ENCODE results near the gene DAB1. TPM values are rescaled to one million over a fixed set of nuclear protein-coding genes. Genes with fewer than 3 reads are reported as not detected.

DAB1 gene
- total and polyA plus RNA-seq, 12 donors = 0.04 to 2.1 (median 0.59) TPM; not detected in 2

- Histone ChIP-seq H3K4me1 (replicated peaks in 1 of 2) (no peaks in the 10 kb centered on the region), H3K36me3 (replicated peaks in 1 of 2) (no peaks in the 10 kb centered on the region), H3K27ac (no peak overlapping the region), H3K27me3 (no peaks in the 10 kb centered on the region), H3K4me3 (no peak overlapping the region), H3K9me3 (replicated peaks in 1 of 3) (no peaks in the 10 kb centered on the region)
- TF ChIP-seq POLR2A (IDR thresholded peaks at IDR 0.05) = no peak
- TF ChIP-seq, protein P1, sequence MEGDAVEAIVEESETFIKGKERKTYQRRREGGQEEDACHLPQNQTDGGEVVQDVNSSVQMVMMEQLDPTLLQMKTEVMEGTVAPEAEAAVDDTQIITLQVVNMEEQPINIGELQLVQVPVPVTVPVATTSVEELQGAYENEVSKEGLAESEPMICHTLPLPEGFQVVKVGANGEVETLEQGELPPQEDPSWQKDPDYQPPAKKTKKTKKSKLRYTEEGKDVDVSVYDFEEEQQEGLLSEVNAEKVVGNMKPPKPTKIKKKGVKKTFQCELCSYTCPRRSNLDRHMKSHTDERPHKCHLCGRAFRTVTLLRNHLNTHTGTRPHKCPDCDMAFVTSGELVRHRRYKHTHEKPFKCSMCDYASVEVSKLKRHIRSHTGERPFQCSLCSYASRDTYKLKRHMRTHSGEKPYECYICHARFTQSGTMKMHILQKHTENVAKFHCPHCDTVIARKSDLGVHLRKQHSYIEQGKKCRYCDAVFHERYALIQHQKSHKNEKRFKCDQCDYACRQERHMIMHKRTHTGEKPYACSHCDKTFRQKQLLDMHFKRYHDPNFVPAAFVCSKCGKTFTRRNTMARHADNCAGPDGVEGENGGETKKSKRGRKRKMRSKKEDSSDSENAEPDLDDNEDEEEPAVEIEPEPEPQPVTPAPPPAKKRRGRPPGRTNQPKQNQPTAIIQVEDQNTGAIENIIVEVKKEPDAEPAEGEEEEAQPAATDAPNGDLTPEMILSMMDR (IDR thresholded peaks at IDR 0.05) = no peak
- 79 to 84% (median 79%) methylated on average over 2 to 3 of the region's 3 CpGs for WGBS, 4 donors
- peak in 1 of 7 donors; percentile 5 for DNase-seq
- intact Hi-C loops (cut with DNase I) = no loop called here
Measured at GRCh38 chr1:57067863-57068262, 356.0 kb downstream of the DAB1 start.

DNA sequence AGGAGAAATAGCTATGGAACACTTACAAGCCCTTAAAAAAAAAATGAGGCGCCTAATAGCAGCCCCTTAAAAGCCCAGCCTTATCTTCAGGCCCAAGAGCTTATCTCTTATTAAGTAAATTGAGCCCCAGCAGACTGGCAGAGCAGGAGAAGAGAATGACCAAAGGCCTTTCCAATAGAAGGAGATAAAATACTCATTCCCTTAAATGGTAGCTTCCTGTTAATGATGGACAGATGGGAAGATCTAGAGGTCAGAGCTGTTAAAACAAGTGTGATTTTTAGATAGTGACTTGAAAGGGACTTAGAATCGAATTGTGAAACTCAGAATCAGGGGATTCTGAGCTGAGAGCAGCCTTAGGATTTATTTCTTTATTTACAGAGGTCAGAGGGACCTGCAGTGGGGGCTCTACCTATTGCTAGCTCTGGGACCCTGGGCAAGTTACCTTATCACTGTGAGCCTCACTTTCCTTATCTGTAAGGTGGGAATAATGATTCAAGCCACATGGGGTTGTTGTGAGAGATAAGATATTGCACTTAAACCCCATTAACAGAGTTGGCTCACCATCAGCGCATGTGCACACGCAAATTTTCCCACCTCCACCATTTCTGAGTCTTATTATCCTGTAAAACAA is 356.8 kb downstream of the DAB1 start:
- Histone ChIP-seq H3K27me3 (no peaks in the 10 kb centered on the region), H3K27ac (no peak overlapping the region), H3K4me1 (replicated peaks in 1 of 2) (no peaks in the 10 kb centered on the region), H3K36me3 (replicated peaks in 1 of 2) (no peaks in the 10 kb centered on the region), H3K4me3 (no peak overlapping the region), H3K9me3 (replicated peaks in 1 of 3) (no peaks in the 10 kb centered on the region)
- TF ChIP-seq, protein P1 (IDR thresholded peaks at IDR 0.05) = no peak
- TF ChIP-seq POLR2A (IDR thresholded peaks at IDR 0.05) = no peak
- 66 to 78% (median 71%) methylated on average over 4 of the region's 4 CpGs for WGBS, 4 donors
- DNase-seq = no peak
- intact Hi-C loops (cut with DNase I) = no loop called here

- Histone ChIP-seq H3K27ac (no peak overlapping the region), H3K27me3 (no peaks in the 10 kb centered on the region), H3K4me1 (replicated peaks in 1 of 2) (no peaks in the 10 kb centered on the region), H3K9me3 (replicated peaks in 1 of 3) (no peaks in the 10 kb centered on the region), H3K36me3 (replicated peaks in 1 of 2) (no peaks in the 10 kb centered on the region), H3K4me3 (no peak overlapping the region)
- DNase-seq = no peak
- TF ChIP-seq, protein P1 (IDR thresholded peaks at IDR 0.05) = no peak
- no peak for TF ChIP-seq POLR2A (IDR thresholded peaks at IDR 0.05)
- intact Hi-C loops (cut with DNase I) = no loop called here
- 83 to 91% (median 89%) methylated on average over 3 of the region's 3 CpGs for WGBS, 4 donors
Measured at GRCh38 chr1:57065442-57065841, 358.4 kb downstream of the DAB1 start.

DNA sequence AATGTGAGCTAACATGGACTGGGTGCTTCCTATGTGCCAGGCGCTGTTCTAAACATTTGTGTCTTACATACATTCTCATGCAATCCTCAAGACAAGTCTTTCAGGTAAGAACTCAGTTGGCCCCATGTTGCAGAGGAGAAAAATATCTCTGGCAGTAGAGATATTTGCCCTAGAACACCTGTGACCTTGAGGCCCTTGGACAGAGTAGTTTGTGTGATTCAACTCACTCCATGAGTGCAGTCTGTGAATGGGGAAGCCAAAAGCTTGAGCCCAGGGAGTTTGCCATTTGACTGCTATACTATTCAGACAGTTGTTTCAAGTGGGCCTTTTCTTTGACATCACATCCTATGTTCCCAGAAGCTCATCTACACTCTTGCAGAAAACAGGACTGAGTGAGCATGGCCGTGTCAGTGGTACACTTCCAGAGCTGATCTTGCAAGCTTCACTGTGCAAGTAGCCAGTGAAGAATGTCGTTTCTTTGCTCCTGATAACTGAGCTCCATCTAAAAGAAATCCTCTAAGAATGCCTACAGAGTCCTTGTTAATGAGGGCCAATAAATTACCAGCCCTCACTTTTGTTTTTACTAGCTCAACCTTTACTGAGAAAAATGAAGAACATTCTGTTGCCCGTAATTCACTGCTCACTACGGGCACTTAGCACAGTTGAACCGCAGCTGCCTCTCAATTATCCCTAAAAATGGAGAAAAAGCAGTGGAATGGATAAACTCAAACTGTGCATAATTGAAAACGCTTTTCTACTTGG is 359.3 kb downstream of the DAB1 start:
- no peak for TF ChIP-seq POLR2A (IDR thresholded peaks at IDR 0.05)
- TF ChIP-seq, protein P1 (IDR thresholded peaks at IDR 0.05) = no peak
- Histone ChIP-seq H3K27me3 (no peaks in the 10 kb centered on the region), H3K36me3 (replicated peaks in 1 of 2) (no peaks in the 10 kb centered on the region), H3K27ac (no peak overlapping the region), H3K9me3 (replicated peaks in 1 of 3) (no peaks in the 10 kb centered on the region), H3K4me1 (replicated peaks in 1 of 2) (no peaks in the 10 kb centered on the region), H3K4me3 (no peak overlapping the region)
- 75 to 85% (median 82%) methylated on average over 7 of the region's 7 CpGs for WGBS, 4 donors
- intact Hi-C loops (cut with DNase I) = no loop called here
- no peak for DNase-seq
